Measurements from ENCODE around the gene MAPK10. TPM values are rescaled to one million over a fixed set of nuclear protein-coding genes. Genes with fewer than 3 reads are reported as not detected.

Gene MAPK10
- total and polyA plus RNA-seq, 9 of the 15 experiments (the other 6 are each of a cell fraction or from before 2014, with no cell fraction given), result 0.10 to 0.53 (median 0.18) TPM; not detected in 4

GRCh38 chr4:86381431-86381830 is 21.6 kb upstream of the MAPK10 start (continued):
- TF ChIP-seq CHD7 (IDR thresholded peaks at IDR 0.05; ENCODE audit: low read depth, low read length) (no peak), MXI1 (IDR thresholded peaks at IDR 0.05; ENCODE audit: low read depth, low read length) (no peak), TRIM25 (IDR thresholded peaks at IDR 0.05; ENCODE audit: borderline replicate concordance) (no peak)
